CD4-positive, alpha-beta T cell (primary cell): ENCODE data around the gene SREBF1. TPM values are rescaled to one million over a fixed set of nuclear protein-coding genes. Genes with fewer than 3 reads are reported as not detected.

Experiments used
- ATAC-seq: fragments of 200-7000 bp; cut with Tn5 transposase; one replicate; pipeline ENCODE4 v1.10.0; 2022; ENCODE audit warnings: mild to moderate bottlenecking; ENCODE audit not compliant: poor library complexity
- CTCF ChIA-PET: fragments of 350-600 bp; sonication (Branson Sonifier 250); formaldehyde crosslinking; loops from one replicate; lab custom pipeline; 2021; ENCODE audit warnings: antibody characterized with exemption, inconsistent platforms; lab: Charles Lee
- POLR2A ChIA-PET: fragments of 350-600 bp; sonication (Branson Sonifier 250); formaldehyde crosslinking; loops from one replicate; lab custom pipeline; 2021; ENCODE audit warnings: antibody characterized with exemption, inconsistent platforms; lab: Charles Lee
- DNase-seq, 14 experiments: peaks; one replicate each; pipeline ENCODE4 v3.0.0-alpha.2; 2013 to 2020; ENCODE audit warnings: mixed read lengths in 2 of 14
- H3K27ac ChIP-seq, 2 donors: one replicate each; pipeline versions ENCODE4 v1.5.1 to v1.7.0; 2013; ENCODE audit warnings: low read length in 2 of 2, low read depth in 1 of 2, mild to moderate bottlenecking in 1 of 2
- H3K27me3 ChIP-seq, 2 experiments: 1 replicate in 1 of 2; 2 replicates in 1 of 2; pipeline versions ENCODE4 v1.6.1 to v1.7.0; 2013; ENCODE audit warnings: low read length in 2 of 2, control low read depth in 1 of 2, mild to moderate bottlenecking in 1 of 2, moderate library complexity in 1 of 2; ENCODE audit not compliant: insufficient read depth in 2 of 2, control insufficient read depth in 1 of 2
- H3K36me3 ChIP-seq: one replicate; pipeline ENCODE4 v1.6.1; 2013; ENCODE audit warnings: low read length, control low read depth; ENCODE audit not compliant: insufficient read depth
- H3K4me1 ChIP-seq: one replicate; pipeline ENCODE4 v1.6.1; 2013; ENCODE audit warnings: low read length, control low read depth; ENCODE audit not compliant: insufficient read depth
- H3K4me3 ChIP-seq: one replicate; pipeline ENCODE4 v1.5.1; 2013; ENCODE audit warnings: mild to moderate bottlenecking, low read length, moderate library complexity
- H3K9me3 ChIP-seq, 2 experiments: 1 replicate in 1 of 2; 2 replicates in 1 of 2; pipeline versions ENCODE4 v1.6.1 to v1.7.0; 2013; ENCODE audit warnings: low read length in 2 of 2, mild to moderate bottlenecking in 2 of 2, control low read depth in 1 of 2, moderate library complexity in 1 of 2; ENCODE audit not compliant: control insufficient read depth in 1 of 2, insufficient read depth in 1 of 2
- H3K27ac Mint-ChIP-seq: one replicate; pipeline ENCODE4 v1.8.0; 2020; ENCODE audit warnings: mixed read lengths
- H3K27me3 Mint-ChIP-seq: one replicate; pipeline ENCODE4 v1.8.0; 2021; ENCODE audit warnings: mixed read lengths
- H3K36me3 Mint-ChIP-seq: one replicate; pipeline ENCODE4 v1.8.0; 2021; ENCODE audit warnings: low read depth, mixed read lengths
- H3K4me1 Mint-ChIP-seq: one replicate; pipeline ENCODE4 v1.8.0; 2021; ENCODE audit warnings: low read depth, mixed read lengths
- H3K4me3 Mint-ChIP-seq: one replicate; pipeline ENCODE4 v1.8.0; 2020; ENCODE audit warnings: mild to moderate bottlenecking, mixed read lengths
- H3K9me3 Mint-ChIP-seq: one replicate; pipeline ENCODE4 v1.8.0; 2020; ENCODE audit warnings: mixed read lengths
- intact Hi-C, 2 experiments: fragments of 100-400 bp; cut with DNase I in 1 of 2; cut with micrococcal nuclease in 1 of 2; formaldehyde crosslinking; loops; one replicate each; pipeline versions ENCODE4 v1.15.1 to v1.9.0; 2023 to 2025; cut with DNase I, micrococcal nuclease
- total RNA-seq, 174 experiments: library from RNA in 2 of 174; stranded (reverse) in 2 of 174; gene quantifications; one replicate each; pipeline ENCODE4 v1.2.3 and lab custom pipeline; 2021 to 2026
- TF ChIP-seq, protein P1 (sequence below): fragments of 200-600 bp; IDR thresholded peaks from one replicate; pipeline ENCODE4 v1.8.0; 2022; ENCODE audit warnings: antibody characterized with exemption, mild to moderate bottlenecking

SREBF1 gene
- total RNA-seq, 2 experiments from 2014 or later: 249 to 264 TPM

GRCh38 chr17:17767887-17768418 is 68.8 kb downstream of the SREBF1 start:
- Mint-ChIP-seq H3K4me1 (peaks cover 27% of the 10 kb centered on the region), H3K27me3 (no peaks in the 10 kb centered on the region), H3K36me3 (no peaks in the 10 kb centered on the region), H3K27ac (no peak overlapping the region), H3K4me3 (no peak overlapping the region), H3K9me3 (no peaks in the 10 kb centered on the region)
- Histone ChIP-seq H3K36me3 (peaks cover 5% of the 10 kb centered on the region), H3K4me1 (peaks cover 11% of the 10 kb centered on the region), H3K27me3 (no peaks in the 10 kb centered on the region), H3K4me3 (no peak overlapping the region), H3K9me3 (no peaks in the 10 kb centered on the region), H3K27ac (no peak overlapping the region)
- intact Hi-C loops: no loop called here
- ChIA-PET CTCF (no interaction called here), POLR2A (no interaction called here)
- no peak for ATAC-seq
- TF ChIP-seq, protein P1, sequence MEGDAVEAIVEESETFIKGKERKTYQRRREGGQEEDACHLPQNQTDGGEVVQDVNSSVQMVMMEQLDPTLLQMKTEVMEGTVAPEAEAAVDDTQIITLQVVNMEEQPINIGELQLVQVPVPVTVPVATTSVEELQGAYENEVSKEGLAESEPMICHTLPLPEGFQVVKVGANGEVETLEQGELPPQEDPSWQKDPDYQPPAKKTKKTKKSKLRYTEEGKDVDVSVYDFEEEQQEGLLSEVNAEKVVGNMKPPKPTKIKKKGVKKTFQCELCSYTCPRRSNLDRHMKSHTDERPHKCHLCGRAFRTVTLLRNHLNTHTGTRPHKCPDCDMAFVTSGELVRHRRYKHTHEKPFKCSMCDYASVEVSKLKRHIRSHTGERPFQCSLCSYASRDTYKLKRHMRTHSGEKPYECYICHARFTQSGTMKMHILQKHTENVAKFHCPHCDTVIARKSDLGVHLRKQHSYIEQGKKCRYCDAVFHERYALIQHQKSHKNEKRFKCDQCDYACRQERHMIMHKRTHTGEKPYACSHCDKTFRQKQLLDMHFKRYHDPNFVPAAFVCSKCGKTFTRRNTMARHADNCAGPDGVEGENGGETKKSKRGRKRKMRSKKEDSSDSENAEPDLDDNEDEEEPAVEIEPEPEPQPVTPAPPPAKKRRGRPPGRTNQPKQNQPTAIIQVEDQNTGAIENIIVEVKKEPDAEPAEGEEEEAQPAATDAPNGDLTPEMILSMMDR: no peak
- no peak for DNase-seq

DNA sequence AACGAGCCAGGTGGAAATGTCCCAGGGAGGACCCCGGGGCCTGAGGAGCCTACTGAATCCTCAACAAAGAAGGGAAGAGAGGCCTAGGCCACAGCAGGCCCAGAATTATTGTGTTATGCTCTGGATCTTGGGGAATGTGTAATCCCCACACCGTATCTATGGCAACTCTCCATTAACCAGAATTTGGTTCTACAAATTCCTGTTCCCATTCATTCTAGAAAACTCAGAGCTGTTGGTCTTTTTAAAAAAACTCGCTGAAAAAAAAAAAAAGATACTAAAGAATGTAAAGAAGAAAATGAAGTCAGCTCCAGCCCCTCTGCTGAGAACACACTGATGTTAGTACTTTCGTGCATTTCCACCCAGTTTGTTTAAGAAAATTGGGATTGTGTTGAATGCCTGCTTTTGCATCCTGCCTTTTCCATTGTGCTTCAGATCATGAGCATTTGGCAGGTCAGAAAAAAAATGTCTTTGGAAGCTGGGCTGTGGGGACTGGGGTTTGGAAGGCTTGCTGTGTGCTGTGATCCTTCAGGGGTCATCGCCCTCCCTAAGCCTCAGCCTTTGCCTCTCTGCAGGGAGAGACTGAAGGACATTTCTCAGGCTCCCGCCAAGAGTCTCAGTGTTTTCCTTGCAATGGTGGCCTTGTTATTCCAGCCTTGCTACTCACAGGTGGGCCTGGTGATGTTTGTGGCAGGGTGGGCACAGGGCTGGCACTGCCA is 69.5 kb downstream of the SREBF1 start:
- TF ChIP-seq, protein P1: no peak
- no peaks in the 10 kb centered on the region for H3K27me3 ChIP-seq
- H3K9me3 ChIP-seq: no peaks in the 10 kb centered on the region
- CTCF ChIA-PET: no interaction called here
- ATAC-seq: no peak
- no peak overlapping the region for H3K4me3 Mint-ChIP-seq
- peaks cover 5% of the 10 kb centered on the region for H3K36me3 ChIP-seq
- intact Hi-C loops: no loop called here
- POLR2A ChIA-PET: no interaction called here
- DNase-seq: no peak
- no peaks in the 10 kb centered on the region for H3K9me3 Mint-ChIP-seq
- H3K4me3 ChIP-seq: no peak overlapping the region
- H3K27ac Mint-ChIP-seq: peak overlapping the region; percentile 80
- H3K4me1 ChIP-seq: peaks cover 11% of the 10 kb centered on the region
- H3K27ac ChIP-seq: no peak overlapping the region
- H3K4me1 Mint-ChIP-seq: peaks cover 27% of the 10 kb centered on the region
- no peaks in the 10 kb centered on the region for H3K36me3 Mint-ChIP-seq
- no peaks in the 10 kb centered on the region for H3K27me3 Mint-ChIP-seq

DNA sequence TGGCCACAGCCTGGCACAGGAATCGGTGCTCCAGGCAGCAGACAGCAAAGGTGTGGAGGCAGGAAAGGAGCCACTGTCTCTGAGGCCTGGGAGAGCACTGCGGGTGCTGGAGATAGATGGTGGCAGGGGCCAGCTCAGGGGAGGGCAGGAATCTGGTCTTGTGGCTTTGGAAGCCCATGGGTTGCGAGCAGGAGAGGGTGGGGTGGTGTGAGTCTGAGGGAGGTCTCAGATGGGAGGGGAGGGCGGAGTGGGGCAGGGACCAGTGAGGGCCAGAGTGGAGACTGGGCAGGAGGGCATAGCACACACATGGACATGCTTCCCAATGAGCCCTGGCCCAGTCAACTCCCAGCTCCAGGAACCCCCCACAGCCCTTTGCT is 70.1 kb downstream of the SREBF1 start:
- no peak for ATAC-seq
- no peaks in the 10 kb centered on the region for H3K27me3 ChIP-seq
- H3K4me3 Mint-ChIP-seq: no peak overlapping the region
- H3K27ac Mint-ChIP-seq: peak overlapping the region; percentile 80
- H3K4me3 ChIP-seq: no peak overlapping the region
- CTCF ChIA-PET: no interaction called here
- H3K27ac ChIP-seq: no peak overlapping the region
- H3K27me3 Mint-ChIP-seq: no peaks in the 10 kb centered on the region
- H3K9me3 ChIP-seq: no peaks in the 10 kb centered on the region
- TF ChIP-seq, protein P1: no peak
- peaks cover 27% of the 10 kb centered on the region for H3K4me1 Mint-ChIP-seq
- H3K36me3 Mint-ChIP-seq: no peaks in the 10 kb centered on the region
- POLR2A ChIA-PET: interaction anchor here (1.2 kb wide), 1 partner anchor 26 kb away, joined by 3 read pairs; no protein-coding TSS in a partner anchor
- intact Hi-C loops: loop anchor here in 1 of 2 experiments (1.0 kb wide), 1 partner anchor 14 kb away; no protein-coding TSS in a partner anchor
- H3K4me1 ChIP-seq: peaks cover 11% of the 10 kb centered on the region
- H3K36me3 ChIP-seq: peaks cover 5% of the 10 kb centered on the region
- DNase-seq: no peak
- no peaks in the 10 kb centered on the region for H3K9me3 Mint-ChIP-seq
